ENCODE results near the gene NENF.
"Not testable (repeated sequence)": the region's sequence is repeated elsewhere in the genome, so short reads cannot be mapped to it uniquely, and the experiment has no call there.

Gene NENF

DNA sequence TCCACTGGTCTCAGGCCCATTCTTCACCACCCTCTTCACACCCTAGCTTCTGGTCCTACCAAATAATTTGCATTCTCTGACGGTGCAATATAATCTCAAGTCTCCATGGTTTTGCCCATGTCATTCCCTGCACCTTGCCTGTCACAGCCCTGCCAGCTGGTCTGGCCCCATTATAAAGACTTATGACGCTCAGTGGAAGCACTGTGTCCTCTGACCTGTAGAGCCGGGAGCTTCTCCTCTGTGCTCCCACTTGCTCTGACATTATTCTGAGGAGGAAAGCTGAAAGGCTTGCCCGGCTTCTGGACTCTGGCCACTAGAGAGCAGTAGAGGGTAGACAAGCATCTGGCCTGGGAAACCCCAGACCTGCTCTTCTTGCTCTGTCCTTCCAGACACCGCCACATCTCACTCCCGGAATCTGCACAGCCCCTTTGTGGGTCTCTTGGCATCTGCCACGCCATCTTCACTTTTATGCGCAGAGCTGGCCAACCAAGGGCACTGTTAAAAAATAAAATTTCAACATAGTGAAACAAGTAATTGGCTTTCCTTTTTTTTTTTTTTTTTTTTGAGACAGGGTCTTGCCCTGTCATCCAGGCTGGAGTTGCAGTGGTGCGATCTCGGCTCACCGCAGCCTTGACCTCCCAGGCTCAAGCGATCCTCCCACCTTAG is 44.4 kb downstream of the NENF start:
- no peaks in the 10 kb centered on the region for H3K36me3 ChIP-seq (ENCODE audit: control insufficient read depth, low read depth, low read length)
- H3K4me1 ChIP-seq (ENCODE audit: control insufficient read depth, low read depth, low read length), result peaks cover 7% of the 10 kb centered on the region
- no peaks in the 10 kb centered on the region for H3K9me3 ChIP-seq (ENCODE audit: control insufficient read depth, low read depth, low read length)
- no peaks in the 10 kb centered on the region for H3K27me3 ChIP-seq (ENCODE audit: control insufficient read depth, insufficient read depth, low read length)
- no peak overlapping the region for H3K9ac ChIP-seq (ENCODE audit: low read length)
- H3K4me3 ChIP-seq (ENCODE audit: low read length), result no peak overlapping the region
- H3K27ac ChIP-seq (ENCODE audit: low read length), result no peak overlapping the region

DNA sequence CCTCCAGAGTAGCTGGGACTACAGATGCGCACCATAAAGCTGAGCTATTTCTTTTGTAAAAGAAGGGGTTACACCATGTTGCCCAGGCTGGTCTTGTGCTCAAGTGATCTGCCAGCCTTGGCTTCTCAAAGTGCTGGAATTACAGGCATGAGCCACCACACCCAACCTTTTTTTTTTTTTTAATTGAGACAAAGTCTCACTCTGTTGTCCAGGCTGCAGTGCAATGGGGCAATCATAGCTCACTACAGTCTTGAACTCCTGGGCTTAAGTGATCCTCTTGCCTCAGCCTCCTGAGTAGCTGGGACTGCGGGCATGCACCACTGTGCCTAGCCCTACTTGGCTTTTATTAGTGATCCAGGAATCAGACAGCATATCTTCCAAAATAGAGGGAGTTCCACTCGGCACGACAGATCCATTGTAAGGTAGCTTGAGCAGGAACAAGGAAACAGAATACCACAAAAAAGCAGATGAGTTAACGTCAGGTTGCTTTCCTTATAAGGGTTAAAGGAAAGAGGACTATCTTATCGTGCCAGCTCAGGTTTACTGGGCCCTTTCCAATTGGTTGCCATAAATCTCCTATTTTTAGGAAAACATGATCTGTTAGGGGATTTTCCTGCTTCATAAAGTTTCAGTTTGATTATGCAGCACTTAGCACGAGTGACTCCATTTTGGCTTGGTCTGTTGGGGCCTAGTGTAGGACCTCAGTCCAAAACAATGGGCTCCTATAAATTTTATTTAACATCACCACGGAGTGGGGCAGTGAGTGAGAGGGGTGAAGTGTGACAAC is 45.2 kb downstream of the NENF start:
- Histone ChIP-seq H3K27ac (ENCODE audit: low read length) (no peak overlapping the region), H3K4me1 (ENCODE audit: control insufficient read depth, low read depth, low read length) (peaks cover 7% of the 10 kb centered on the region), H3K9me3 (ENCODE audit: control insufficient read depth, low read depth, low read length) (no peaks in the 10 kb centered on the region), H3K36me3 (ENCODE audit: control insufficient read depth, low read depth, low read length) (no peaks in the 10 kb centered on the region), H3K9ac (ENCODE audit: low read length) (no peak overlapping the region), H3K27me3 (ENCODE audit: control insufficient read depth, insufficient read depth, low read length) (no peaks in the 10 kb centered on the region), H3K4me3 (ENCODE audit: low read length) (no peak overlapping the region)

GRCh38 chr1:212478467-212479025 is 45.8 kb downstream of the NENF start:
- no peak overlapping the region for H3K27ac ChIP-seq (ENCODE audit: low read length)
- peaks cover 7% of the 10 kb centered on the region for H3K4me1 ChIP-seq (ENCODE audit: control insufficient read depth, low read depth, low read length)
- no peak overlapping the region for H3K9ac ChIP-seq (ENCODE audit: low read length)
- no peaks in the 10 kb centered on the region for H3K27me3 ChIP-seq (ENCODE audit: control insufficient read depth, insufficient read depth, low read length)
- H3K4me3 ChIP-seq (ENCODE audit: low read length), result no peak overlapping the region
- H3K36me3 ChIP-seq (ENCODE audit: control insufficient read depth, low read depth, low read length), result no peaks in the 10 kb centered on the region
- no peaks in the 10 kb centered on the region for H3K9me3 ChIP-seq (ENCODE audit: control insufficient read depth, low read depth, low read length)

- Histone ChIP-seq H3K27ac (ENCODE audit: low read length) (no peak overlapping the region), H3K4me1 (ENCODE audit: control insufficient read depth, low read depth, low read length) (peaks cover 7% of the 10 kb centered on the region), H3K9ac (ENCODE audit: low read length) (no peak overlapping the region), H3K36me3 (ENCODE audit: control insufficient read depth, low read depth, low read length) (no peaks in the 10 kb centered on the region), H3K27me3 (ENCODE audit: control insufficient read depth, insufficient read depth, low read length) (no peaks in the 10 kb centered on the region), H3K4me3 (ENCODE audit: low read length) (no peak overlapping the region), H3K9me3 (ENCODE audit: control insufficient read depth, low read depth, low read length) (no peaks in the 10 kb centered on the region)
Observed at GRCh38 chr1:212479188-212479587, 46.5 kb downstream of the NENF start.

- H3K9me3 ChIP-seq (ENCODE audit: control insufficient read depth, low read depth, low read length); H3K27ac ChIP-seq (ENCODE audit: low read length); H3K4me3 ChIP-seq (ENCODE audit: low read length); H3K4me1 ChIP-seq (ENCODE audit: control insufficient read depth, low read depth, low read length); H3K9ac ChIP-seq (ENCODE audit: low read length); H3K27me3 ChIP-seq (ENCODE audit: control insufficient read depth, insufficient read depth, low read length); H3K36me3 ChIP-seq (ENCODE audit: control insufficient read depth, low read depth, low read length): not testable (repeated sequence)
Observed at GRCh38 chr1:212480711-212481437, 48.2 kb downstream of the NENF start.

DNA sequence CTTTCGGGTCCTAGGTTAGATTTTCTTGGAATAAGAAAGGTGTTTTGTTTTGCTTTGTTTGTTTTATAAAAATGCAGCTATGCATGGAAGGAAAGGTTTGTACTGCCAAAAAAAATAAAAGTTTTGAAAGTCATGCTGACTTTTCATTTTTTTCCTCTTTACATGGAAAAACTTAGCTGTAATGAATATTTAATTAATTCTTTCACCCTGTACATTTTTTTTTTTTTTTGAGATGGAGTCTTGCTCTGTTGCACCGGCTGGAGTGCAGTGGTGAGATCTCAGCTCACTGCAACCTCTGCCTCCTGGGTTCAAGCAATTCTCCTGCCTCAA is 48.7 kb downstream of the NENF start:
- no peak overlapping the region for H3K4me3 ChIP-seq (ENCODE audit: low read length)
- no peak overlapping the region for H3K27ac ChIP-seq (ENCODE audit: low read length)
- H3K36me3 ChIP-seq (ENCODE audit: control insufficient read depth, low read depth, low read length), result no peaks in the 10 kb centered on the region
- no peaks in the 10 kb centered on the region for H3K9me3 ChIP-seq (ENCODE audit: control insufficient read depth, low read depth, low read length)
- peaks cover 7% of the 10 kb centered on the region for H3K4me1 ChIP-seq (ENCODE audit: control insufficient read depth, low read depth, low read length)
- H3K9ac ChIP-seq (ENCODE audit: low read length), result no peak overlapping the region
- no peaks in the 10 kb centered on the region for H3K27me3 ChIP-seq (ENCODE audit: control insufficient read depth, insufficient read depth, low read length)

DNA sequence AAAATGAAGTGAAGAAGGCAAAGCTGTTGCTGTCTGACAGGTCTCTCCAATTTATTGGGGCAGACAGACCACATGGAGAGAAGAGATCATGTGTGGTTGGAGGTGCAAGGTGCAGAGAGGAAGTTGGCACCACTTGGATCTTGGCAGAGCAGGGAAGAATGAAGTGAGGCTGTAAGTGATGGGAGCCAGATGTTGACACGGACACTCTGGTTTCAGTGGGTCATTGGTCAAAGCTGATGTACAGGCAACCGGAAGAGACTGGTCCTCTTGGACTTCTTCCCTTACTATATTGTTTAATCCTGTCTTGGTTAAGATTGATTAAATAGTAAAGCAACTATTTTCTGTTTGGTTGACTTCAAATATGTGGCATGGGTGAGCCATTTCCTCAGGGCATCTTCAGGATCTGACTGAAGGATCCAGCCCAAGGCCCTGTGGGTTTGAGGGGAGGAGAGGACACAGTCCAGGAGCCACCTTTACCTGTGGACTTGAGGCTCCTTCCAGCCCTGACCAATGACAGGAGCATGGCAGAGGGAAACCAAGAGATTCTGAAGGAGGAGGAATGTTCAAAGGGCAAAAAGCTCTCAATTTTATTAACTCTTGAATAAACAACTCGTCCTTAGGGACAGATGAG is 49.4 kb downstream of the NENF start:
- no peak overlapping the region for H3K27ac ChIP-seq (ENCODE audit: low read length)
- no peak overlapping the region for H3K4me3 ChIP-seq (ENCODE audit: low read length)
- H3K27me3 ChIP-seq (ENCODE audit: control insufficient read depth, insufficient read depth, low read length), result no peaks in the 10 kb centered on the region
- H3K36me3 ChIP-seq (ENCODE audit: control insufficient read depth, low read depth, low read length), result no peaks in the 10 kb centered on the region
- peaks cover 7% of the 10 kb centered on the region for H3K4me1 ChIP-seq (ENCODE audit: control insufficient read depth, low read depth, low read length)
- no peaks in the 10 kb centered on the region for H3K9me3 ChIP-seq (ENCODE audit: control insufficient read depth, low read depth, low read length)
- no peak overlapping the region for H3K9ac ChIP-seq (ENCODE audit: low read length)

GRCh38 chr1:212482637-212483441 is 50.1 kb downstream of the NENF start:
- no peak overlapping the region for H3K4me3 ChIP-seq (ENCODE audit: low read length)
- no peak overlapping the region for H3K9ac ChIP-seq (ENCODE audit: low read length)
- no peak overlapping the region for H3K27ac ChIP-seq (ENCODE audit: low read length)
- no peaks in the 10 kb centered on the region for H3K36me3 ChIP-seq (ENCODE audit: control insufficient read depth, low read depth, low read length)
- peaks cover 7% of the 10 kb centered on the region for H3K4me1 ChIP-seq (ENCODE audit: control insufficient read depth, low read depth, low read length)
- no peaks in the 10 kb centered on the region for H3K9me3 ChIP-seq (ENCODE audit: control insufficient read depth, low read depth, low read length)
- no peaks in the 10 kb centered on the region for H3K27me3 ChIP-seq (ENCODE audit: control insufficient read depth, insufficient read depth, low read length)

DNA sequence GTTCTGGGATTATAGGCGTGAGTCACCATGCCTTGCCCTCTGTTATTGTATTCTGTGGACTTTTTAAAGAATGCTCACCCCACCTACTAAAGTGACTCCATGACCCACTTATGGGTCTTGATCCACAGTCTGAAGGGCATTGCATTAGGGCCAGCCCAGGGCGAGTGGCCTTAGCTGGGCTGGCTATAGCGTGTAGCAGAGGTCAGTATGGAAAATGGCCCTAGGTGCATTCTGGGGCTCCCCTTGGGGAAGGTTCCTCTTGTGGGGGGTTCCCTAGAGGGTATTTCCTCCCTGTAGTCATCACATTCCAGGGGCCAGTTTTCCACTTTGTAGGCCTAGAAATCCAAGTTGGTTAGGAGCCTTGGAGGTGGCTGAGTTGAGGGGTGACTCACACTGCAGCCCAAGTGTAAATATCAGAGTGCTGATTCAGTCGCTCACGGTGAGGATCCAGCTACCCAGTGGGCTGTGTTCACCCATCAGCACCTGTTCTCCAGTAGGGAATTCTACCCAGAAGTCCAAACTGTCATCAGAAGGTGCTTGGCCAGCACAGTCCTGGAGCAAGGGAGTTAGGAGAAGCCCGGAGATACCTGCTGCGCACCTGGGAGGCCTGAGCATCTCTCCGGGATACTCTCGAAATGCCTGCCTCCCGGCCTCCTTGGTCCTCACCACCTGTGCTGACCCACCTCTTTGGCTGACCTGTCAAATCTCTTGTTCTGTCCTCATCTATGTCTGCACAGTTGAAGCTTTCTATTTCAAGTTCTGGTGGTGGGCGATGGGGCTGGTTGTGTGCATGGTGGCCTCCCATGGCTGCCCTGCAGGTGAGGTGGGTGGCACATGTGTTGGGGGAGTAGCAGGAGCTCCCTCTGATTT is 52.2 kb downstream of the NENF start:
- Histone ChIP-seq H3K4me3 (ENCODE audit: low read length) (no peak overlapping the region), H3K4me1 (ENCODE audit: control insufficient read depth, low read depth, low read length) (peaks cover 5% of the 10 kb centered on the region), H3K36me3 (ENCODE audit: control insufficient read depth, low read depth, low read length) (no peaks in the 10 kb centered on the region), H3K27me3 (ENCODE audit: control insufficient read depth, insufficient read depth, low read length) (no peaks in the 10 kb centered on the region), H3K27ac (ENCODE audit: low read length) (no peak overlapping the region), H3K9ac (ENCODE audit: low read length) (no peak overlapping the region), H3K9me3 (ENCODE audit: control insufficient read depth, low read depth, low read length) (no peaks in the 10 kb centered on the region)

DNA sequence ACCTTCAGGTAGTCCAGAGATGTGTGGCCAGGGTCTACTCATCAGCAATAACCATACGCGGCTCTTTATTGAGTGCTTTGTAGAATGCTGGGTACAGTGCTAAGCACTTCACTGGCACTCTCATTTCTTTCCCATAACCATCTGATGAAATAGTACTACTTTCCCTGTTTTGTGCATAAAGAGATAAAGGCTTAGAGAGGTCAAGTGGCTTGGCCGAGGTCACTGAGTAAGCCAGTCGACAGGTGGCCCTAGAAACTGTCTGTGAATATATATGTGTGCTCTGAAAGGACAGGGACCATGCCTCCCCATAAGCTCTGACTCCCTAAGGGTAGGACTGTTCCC is 52.8 kb downstream of the NENF start:
- Histone ChIP-seq H3K27ac (ENCODE audit: low read length) (no peak overlapping the region), H3K27me3 (ENCODE audit: control insufficient read depth, insufficient read depth, low read length) (no peaks in the 10 kb centered on the region), H3K36me3 (ENCODE audit: control insufficient read depth, low read depth, low read length) (no peaks in the 10 kb centered on the region), H3K4me1 (ENCODE audit: control insufficient read depth, low read depth, low read length) (peaks cover 5% of the 10 kb centered on the region), H3K9ac (ENCODE audit: low read length) (no peak overlapping the region), H3K4me3 (ENCODE audit: low read length) (no peak overlapping the region), H3K9me3 (ENCODE audit: control insufficient read depth, low read depth, low read length) (no peaks in the 10 kb centered on the region)

Measured in iPS-18a (cell line).